GM21619 (cell line): Measurements from ENCODE around the gene KRTAP9-2.
"Not testable (repeated sequence)": the region's sequence is repeated elsewhere in the genome, so short reads cannot be mapped to it uniquely, and the experiment has no call there.

ENCODE experiments used
- ATAC-seq: cut with Tn5 transposase; IDR thresholded peaks from one replicate; pipeline ENCODE4 v1.9.1; 2021; ENCODE audit not compliant: unreplicated experiment

KRTAP9-2 gene, protein sequence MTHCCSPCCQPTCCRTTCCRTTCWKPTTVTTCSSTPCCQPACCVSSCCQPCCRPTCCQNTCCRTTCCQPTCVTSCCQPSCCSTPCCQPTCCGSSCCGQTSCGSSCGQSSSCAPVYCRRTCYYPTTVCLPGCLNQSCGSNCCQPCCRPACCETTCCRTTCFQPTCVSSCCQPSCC

DNA sequence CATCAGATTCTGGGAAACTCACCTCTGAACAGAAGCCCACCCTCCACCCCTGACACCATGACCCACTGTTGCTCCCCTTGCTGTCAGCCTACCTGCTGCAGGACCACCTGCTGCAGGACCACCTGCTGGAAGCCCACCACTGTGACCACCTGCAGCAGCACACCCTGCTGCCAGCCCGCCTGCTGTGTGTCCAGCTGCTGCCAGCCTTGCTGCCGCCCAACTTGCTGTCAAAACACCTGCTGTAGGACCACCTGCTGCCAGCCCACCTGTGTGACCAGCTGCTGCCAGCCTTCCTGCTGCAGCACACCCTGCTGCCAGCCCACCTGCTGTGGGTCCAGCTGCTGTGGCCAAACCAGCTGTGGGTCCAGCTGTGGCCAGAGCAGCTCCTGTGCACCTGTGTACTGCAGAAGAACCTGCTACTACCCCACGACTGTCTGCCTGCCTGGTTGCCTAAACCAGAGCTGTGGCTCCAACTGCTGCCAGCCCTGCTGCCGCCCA is at the start of gene KRTAP9-2:
TSS of gene KRTAP9-2 (plus strand) at position 51 of the 498 bp plus-strand sequence. CDS start at position 58, 7 bp downstream.
- ATAC-seq = not testable (repeated sequence)

DNA sequence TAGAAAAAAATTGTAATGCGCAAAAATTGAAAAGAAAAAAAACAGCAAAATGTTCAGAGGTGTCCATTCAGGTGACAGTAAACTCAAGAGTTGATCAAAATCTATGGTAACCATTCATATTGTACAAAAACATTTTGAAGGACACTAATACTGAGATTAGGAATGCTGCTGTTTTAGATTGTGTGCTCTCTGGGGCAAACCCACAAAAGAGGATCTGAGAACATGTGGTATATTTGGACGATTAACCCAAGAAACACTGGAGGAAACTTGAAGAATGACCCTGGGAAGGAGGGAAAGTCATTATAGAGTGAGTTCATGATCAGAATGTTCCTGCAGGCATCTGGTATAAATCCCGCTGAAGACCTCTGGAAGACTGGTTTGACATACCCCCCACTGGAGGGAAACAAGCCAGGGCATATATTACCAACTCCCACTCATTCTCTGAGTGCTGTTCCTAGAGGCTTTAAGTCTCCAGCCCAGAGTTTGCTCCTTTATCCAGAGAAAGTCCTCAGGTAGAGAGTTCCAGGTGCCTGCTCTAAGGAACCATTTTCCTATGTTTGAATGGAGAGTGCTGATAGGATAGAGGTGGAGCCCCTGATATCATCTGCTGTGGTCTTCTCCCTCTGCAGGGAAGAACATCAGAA is 49.6 kb upstream of the KRTAP9-2 start:
- no peak for ATAC-seq

DNA sequence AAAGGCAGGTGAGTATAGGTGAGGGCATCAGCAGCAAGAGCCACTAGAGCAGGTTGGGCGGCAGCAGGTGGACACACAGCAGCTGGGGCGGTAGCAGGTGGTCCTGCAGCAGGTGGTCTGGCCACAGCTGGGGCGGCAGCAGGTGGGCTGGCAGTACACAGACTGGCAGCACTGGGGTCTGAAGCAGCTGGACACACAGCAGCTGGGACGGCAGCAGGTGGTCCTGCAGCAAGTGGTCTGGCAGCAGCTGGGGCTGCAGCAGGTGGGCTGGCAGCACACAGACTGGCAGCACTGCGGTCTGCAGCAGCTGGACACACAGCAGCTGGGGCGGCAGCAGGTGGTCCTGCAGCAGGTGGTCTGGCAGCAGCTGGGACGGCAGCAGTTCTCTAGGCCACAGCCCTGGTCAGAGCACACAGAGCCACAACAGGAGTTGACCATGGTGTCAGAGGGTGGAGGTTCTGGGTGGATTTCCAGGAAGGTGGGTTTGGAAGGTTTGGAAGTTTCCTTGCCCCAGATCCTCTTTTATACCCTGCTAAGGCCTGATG is 48.6 kb upstream of the KRTAP9-2 start, which contains the start of gene KRTAP4-2:
TSS of gene KRTAP4-2 (minus strand) at position 495 of the 545 bp plus-strand sequence. CDS start at position 438, 57 bp downstream.
- ATAC-seq = no peak

DNA sequence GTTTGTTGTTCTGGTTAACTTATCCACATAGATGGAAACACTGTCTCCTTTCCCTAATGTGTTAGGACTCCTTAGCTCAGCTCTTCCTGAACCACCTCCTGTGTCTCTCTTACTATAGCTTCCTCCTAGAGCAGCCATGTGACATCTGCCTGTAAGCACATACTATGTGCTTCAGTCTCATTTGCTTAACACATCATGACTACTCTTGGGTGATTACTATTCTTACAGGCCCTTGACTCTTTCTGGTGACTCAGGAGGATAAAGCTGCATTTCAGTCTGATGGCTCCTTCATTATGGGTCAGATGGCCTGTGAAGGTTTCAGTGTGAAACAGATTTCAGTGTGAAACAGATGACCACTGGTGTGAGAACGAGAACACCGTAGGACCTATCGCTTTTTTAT is 48.1 kb upstream of the KRTAP9-2 start:
- ATAC-seq = no peak

DNA sequence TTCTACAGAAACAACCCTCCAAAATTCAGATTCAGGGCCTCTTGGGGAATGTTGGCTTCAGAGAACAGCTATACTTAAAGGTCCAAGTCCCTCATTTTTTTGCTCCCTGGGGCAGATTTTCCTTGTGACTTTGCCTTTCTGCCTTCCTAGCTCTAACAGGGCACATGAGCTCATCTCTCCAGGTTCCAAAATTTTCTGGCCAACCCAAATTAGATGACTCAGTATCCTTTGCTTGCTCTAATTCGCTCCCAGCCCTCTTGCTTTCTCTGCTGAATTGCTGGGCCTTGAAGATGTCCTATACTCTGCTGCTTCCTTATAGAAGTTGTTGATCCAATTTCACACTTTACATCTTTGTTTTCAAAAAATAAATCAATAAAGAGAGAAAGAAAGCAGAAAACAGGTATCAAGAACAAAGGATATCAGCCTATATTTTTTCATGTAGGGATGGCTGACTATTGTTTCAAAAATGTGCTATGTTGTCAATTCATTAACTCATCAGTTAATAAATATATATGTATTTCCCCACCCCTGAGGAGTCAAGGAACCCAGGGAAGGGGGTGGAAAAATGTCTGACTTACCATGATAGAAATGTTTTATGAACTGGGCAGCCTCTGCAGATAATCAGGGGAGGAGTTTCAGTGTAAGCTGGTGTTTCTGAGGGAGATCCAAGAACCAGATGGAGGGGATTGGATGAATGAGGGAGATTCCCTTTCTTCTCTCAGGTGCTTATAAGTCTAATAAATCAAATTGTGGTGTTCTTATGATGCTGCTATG is 47.4 kb upstream of the KRTAP9-2 start:
- no peak for ATAC-seq

DNA sequence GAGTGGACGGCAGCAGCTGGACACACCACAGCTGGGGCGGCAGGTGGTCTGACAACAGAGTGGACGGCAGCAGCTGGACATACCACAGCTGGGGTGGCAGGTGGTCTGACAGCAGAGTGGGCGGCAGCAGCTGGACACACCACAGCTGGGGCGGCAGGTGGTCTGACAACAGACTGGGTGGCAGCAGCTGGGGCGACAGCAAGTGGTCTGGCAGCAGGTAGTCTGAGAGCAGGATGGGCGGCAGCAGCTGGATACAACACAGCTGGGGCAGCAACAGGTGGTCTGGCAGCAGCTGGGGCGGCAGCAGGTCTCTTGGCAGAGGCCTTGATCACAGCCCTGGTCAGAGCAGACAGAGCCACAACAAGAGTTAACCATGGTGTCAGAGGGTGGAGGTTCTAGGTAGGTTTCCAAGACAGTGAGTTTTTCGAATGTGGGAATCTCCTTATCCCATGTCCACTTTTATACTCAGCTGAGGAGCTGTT is 41.9 kb upstream of the KRTAP9-2 start, which contains the start of gene KRTAP4-1:
TSS of gene KRTAP4-1 (minus strand) at position 432 of the 482 bp plus-strand sequence. CDS start at position 375, 57 bp downstream.
- ATAC-seq = no peak

DNA sequence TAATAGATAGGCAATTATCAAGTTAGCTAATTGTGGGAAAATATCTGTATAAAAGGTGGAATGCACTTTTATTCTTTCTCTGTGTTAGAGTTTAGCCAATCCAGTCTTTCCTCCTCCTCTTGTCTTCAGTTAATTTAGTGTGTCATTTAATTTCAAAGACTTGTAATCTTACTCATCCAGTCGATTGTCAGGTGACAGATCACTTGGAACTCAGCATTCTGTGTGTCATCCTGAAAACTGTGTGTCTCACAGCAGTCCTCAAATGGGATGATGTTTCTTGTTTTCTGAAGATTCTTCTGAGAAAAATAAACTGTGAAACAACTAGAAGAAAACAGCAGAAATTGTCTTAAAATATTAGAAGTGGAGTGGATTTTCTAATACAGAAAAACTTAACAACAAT is 41.4 kb upstream of the KRTAP9-2 start:
- ATAC-seq = no peak

DNA sequence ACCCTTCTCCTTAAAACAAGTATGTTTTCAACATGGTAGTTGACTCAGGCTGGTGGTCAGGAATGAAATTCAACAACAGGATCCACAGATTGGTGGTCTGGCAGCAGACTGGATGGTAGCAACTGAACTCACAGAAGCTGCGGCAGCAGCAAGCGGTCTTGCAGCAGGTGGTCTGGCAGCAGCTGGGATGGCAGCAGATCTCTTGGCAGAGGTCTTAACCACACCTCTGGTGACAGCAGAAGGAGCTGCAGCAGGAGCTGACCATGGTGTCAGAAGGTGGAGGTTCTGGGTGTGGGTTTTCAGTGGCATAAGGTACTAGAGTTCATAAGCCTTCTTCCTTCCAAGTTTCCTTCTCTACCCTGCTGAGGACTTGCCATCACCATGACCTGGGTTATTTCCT is 39.6 kb upstream of the KRTAP9-2 start:
- ATAC-seq = no peak

DNA sequence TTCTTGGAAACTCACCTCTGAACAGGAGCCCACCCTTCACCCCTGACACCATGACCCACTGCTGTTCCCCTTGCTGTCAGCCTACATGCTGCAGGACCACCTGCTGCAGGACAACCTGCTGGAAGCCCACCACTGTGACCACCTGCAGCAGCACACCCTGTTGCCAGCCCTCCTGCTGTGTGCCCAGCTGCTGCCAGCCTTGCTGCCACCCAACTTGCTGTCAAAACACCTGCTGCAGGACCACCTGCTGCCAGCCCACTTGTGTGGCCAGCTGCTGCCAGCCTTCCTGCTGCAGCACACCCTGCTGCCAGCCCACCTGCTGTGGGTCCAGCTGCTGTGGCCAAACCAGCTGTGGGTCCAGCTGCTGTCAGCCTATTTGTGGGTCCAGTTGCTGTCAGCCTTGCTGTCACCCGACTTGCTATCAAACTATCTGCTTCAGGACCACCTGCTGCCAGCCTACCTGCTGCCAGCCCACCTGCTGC is 36.6 kb upstream of the KRTAP9-2 start, which contains the start of gene KRTAP9-1:
TSS of gene KRTAP9-1 (plus strand) at position 51 of the 482 bp plus-strand sequence. CDS start at position 51, 0 bp downstream.
- ATAC-seq = not testable (repeated sequence)

DNA sequence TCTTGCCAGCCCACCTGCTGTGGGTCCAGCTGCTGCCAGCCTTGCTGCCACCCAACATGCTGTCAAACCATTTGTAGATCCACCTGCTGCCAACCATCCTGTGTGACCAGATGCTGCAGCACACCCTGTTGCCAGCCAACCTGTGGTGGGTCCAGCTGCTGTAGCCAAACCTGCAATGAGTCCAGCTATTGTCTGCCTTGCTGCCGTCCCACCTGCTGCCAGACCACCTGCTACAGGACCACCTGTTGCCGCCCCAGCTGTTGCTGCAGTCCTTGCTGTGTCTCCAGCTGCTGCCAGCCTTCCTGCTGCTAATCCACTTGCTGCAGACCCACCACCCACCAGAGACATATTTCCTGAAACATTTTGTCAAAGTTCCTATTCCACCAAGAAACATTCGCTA is 36.1 kb upstream of the KRTAP9-2 start:
- ATAC-seq = no peak

DNA sequence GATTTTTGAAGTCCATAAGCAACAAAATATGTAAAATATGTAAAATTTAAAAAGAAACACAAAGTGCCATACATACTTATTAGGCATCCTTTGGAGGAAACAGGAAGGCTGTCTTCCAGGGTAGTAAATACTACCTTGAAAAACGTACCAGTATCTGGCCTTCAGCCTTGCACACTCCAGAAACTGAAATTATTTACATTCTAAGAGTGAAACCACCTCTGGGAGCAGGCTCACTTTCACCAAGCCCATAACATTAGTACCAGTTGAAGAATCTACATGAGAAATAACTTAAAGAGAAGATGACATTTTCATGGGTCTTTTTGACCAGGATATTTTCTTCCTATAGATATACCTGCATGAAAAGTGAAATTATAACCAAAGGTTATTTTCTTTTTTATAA is 30.4 kb upstream of the KRTAP9-2 start:
- no peak for ATAC-seq

DNA sequence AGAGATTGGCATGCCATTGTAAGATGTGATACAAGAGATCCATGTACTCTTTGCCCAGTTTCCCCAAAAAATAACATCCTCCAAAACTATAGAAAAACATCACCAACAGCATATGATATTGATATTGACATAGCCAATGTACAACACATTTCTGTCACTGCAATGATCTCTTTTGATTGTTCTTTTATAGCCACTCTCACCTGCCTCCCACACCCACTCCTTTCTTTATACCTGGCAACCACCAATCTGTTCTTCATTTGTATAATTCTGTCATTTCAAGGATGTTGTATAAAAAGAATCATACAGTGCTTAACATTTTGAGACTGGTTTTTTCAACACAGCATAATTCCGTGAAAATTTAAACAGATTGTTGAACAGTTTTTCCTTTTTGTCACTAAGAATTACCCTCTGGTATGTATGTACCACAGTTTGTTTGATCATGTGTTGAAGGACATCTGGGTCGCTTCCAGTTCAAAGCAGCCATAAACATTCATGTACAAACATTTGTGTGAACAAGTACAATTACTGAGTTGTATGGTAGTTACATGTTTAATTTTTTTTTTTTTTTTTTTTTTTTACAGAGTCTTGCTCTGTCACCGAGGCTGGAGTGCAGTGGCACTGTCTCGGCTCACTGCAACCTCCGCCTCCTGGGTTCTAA is 26.9 kb upstream of the KRTAP9-2 start:
- ATAC-seq = no peak

DNA sequence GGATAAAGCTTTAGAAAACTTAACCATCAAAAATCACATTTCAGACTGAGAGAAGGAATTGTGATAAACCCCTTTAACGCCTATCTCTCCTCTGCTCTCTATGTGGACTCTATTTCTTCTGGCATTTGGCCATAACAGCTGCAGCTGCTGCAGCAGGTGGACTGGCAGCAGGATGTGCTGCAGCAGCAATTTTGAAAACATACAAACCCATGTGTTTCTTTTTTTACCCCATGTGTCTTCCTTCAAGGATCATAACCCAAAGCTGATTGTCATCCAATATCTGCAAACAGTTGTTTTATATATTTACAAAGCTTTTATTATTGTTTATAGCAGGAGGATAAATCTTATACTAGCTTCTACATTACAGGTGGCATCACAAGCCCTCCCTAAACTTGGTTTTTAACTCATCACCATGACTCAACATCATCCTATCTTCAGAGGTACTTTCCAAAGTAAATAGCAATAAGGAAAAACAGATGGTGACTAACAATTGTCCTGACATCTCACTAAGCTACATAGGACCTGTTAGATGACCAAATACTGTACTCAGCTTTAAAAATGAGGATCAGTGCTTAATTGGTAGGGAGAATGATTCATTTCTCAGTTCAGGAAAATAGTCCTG is 14.5 kb upstream of the KRTAP9-2 start:
- no peak for ATAC-seq

DNA sequence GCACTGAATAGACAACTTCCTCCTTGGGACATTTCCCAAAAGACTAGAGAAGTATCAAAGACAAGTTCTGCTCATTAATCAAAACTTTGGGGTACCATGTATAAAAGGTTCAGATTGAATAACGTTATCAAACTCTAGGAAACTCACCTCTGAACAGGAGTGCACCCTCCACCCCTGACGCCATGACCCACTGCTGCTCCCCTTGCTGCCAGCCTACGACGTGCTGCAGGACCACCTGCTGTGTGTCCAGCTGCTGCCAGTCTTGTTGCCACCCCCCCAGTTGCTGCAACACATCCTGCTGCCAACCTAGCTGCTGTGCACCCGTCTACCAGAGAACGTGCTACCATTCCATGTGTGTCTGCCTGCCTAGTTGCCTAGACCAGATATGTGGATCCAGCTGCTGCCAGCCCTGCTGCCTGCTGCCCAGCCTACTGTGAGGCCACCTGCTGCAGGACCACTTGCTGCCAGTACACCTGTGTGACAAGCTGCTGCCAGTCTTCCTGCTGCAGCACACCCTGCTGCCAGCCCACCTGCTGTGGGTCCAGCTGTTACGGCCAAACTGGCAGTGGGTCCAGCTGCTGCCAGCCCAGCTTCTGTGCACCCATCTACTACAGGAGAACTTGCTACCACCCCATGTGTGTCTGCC is 13.8 kb upstream of the KRTAP9-2 start:
- ATAC-seq = no peak

DNA sequence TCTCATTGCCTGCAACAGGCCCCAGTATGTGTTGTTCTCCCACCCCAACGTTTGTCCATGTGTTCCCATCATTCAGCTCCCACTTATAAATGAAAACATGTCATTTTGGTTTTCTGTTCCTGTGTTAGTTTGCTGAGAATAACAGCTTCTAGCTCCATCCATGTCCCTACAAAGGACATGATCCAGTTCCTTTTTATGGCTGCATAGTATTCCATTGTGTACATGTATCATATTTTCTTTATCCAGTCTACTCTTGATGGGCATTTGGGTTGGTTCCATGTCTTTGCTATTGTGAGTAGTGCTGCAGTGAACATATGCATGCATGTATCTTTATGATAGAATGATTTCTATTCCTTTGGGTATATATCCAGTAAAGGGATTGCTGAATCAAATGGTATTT is 10.8 kb upstream of the KRTAP9-2 start:
- ATAC-seq = no peak

DNA sequence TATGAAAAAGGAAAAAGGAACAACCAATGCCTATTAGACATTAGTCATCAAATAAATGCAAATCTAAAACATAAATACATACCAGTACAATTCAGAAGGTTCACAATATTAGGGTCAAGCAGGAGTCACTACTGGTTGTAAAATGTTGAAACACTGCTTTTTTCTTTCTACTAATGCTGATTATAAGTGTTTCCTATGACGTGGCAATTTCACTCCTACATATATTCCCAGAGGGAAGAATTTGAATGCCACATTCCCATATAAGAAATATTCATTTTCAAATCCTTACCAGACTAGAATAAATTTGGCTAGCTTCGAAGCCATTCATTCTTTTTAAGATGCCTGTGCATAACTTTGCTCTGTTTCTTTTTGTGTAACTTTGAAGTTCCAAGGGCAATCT is 2.6 kb upstream of the KRTAP9-2 start:
- no peak for ATAC-seq

DNA sequence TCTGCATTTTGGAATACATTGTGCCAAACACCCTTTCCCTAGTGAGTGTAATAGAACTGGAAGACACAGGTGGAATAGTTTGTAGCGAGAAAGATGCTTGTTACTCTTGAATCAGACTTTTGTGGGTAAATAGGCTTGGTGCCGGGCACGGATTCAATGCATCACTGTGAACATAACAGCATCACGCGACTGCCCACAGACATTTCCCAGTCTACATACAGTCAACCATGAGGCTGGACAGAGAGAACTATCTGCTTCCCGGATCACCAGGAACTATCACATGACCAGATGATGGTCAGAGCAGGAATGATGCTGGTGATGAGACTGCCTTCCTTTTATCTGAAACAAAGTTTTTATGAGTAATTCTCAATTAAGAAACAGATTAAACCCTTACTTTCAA is 397 bp upstream of the KRTAP9-2 start:
- ATAC-seq = no peak

DNA sequence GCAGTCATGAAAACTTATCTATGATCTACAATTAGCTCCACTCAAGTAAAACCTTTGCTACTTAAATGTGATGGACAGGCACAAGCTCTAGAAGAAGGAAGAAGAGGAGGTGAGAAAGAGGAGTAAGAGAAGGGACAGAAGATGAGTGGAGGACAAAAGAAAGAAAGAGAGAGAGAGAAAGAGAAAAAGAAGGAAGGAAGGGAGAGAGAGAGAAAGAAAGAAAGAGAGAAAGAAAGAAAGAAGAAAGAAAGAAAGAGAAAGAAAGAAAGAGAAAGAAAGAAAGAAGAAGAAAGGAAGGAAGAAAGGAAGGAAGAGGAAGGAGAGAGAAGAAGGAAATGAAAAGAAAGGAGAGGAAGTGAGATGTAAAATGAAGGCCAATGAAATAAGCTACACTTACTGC is 3.6 kb downstream of the KRTAP9-2 start:
- ATAC-seq = no peak

DNA sequence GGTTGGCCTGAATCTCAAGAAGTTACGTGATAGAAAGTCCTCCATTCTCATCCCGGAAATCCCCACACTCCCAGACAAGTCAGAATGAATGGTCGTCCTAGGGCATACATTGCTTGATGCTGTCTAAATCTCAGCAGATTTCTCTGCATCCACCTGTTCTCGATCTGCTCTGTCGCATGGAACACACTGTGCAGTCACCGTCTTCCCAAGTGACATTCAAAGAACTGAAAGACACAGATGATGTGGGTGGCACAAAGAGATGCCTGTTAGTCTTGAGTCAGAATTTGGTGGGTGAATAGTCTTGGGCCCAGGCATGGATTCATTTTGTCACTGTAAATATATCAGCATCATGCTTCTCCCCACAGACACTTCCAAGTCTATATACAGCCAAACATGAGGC is 5.3 kb downstream of the KRTAP9-2 start:
- no peak for ATAC-seq
